Suppressor macrophage (primary cell): ENCODE measurements around the gene PRR7.

Experiments used
- DNase-seq, 4 experiments: peaks; one replicate each; pipeline ENCODE4 v3.0.0-alpha.2; 2020 to 2022

PRR7 gene

GRCh38 chr5:177435847-177436536, 10.6 kb upstream of the PRR7 start:
- DNase-seq, result no peak

GRCh38 chr5:177437623-177438022, 9.0 kb upstream of the PRR7 start:
- no peak for DNase-seq

GRCh38 chr5:177438468-177438867, 8.1 kb upstream of the PRR7 start:
- DNase-seq, result no peak

- no peak for DNase-seq
Observed at GRCh38 chr5:177439518-177440053, 7.0 kb upstream of the PRR7 start.

GRCh38 chr5:177440211-177440989, 6.2 kb upstream of the PRR7 start:
- DNase-seq, result no peak

GRCh38 chr5:177440990-177441780, 5.4 kb upstream of the PRR7 start:
- no peak for DNase-seq

GRCh38 chr5:177442066-177442826, 4.4 kb upstream of the PRR7 start:
- no peak for DNase-seq

- DNase-seq, result no peak
Observed at GRCh38 chr5:177443144-177443983, 3.2 kb upstream of the PRR7 start.

GRCh38 chr5:177444106-177445051, 2.2 kb upstream of the PRR7 start:
- DNase-seq, result no peak

- no peak for DNase-seq
Observed at GRCh38 chr5:177445052-177445916, 1.3 kb upstream of the PRR7 start.

GRCh38 chr5:177445917-177446199, 756 bp upstream of the PRR7 start:
- DNase-seq, result no peak

- peak in 3 of 4 experiments; percentile 38 to 56 (median 39) for DNase-seq
Observed at GRCh38 chr5:177447066-177447610, 524 bp downstream of the PRR7 start.

GRCh38 chr5:177447611-177448243, 1.1 kb downstream of the PRR7 start:
- DNase-seq, result peak in 3 of 4 experiments; percentile 13 to 48 (median 44)

GRCh38 chr5:177448244-177448950, 1.8 kb downstream of the PRR7 start:
- no peak for DNase-seq

- DNase-seq, result no peak
Observed at GRCh38 chr5:177449140-177450061, 2.8 kb downstream of the PRR7 start.

- no peak for DNase-seq
Observed at GRCh38 chr5:177450667-177451424, 4.2 kb downstream of the PRR7 start.
